GM10847 (cell line): Measurements from ENCODE around the gene UPB1.

ENCODE experiments used
- POLR2A ChIP-seq: IDR thresholded peaks from 2 replicates; pipeline ENCODE4 v1.6.1; 2011; ENCODE audit not compliant: insufficient read length; ENCODE audit errors: extremely low read depth

Gene UPB1

DNA sequence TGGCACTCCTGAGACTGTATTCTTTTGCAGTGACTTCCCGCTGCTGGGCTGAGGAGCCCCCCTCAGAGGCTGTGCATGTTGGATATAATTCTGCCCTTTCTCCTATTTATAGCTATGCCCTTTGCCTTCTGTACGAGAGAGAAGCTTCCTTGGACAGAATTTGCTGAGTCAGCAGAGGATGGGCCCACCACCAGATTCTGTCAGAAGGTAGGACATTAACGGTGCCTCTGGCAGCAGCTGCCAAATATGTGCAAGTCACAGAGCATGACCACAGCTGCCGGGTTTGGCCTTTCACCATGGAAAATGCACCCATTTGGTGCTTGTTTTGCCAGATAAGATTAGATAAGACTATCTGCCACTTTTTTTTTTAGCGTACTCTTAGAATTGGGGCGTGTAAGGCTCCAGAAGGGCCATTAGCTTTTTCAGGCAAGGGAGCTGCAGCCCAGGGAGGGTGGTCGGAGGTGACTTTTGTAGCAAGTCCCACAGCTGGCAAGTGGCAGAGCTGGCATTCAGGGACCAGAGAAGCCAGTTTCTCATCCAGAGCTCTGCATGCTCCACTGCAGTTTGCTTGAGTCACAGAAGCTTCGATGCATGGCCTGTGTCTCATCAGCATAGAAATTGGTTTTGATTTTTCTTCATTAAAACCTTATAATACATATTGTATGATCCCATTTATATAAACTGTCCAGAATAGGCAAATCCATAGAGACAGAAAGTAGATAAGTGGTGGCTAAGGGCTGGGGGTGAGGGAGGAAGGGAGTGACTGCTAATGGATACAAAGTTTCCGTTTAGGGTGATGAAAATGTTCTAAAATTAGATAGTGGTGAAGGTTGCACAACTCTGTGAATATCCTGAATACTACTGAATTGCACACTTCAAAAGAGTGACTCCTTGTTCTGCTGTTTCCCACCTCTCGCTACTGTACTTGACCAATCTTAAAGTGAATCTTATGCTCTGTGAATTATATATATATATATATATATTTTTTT, 15.8 kb downstream of the UPB1 start:
- no peak for TF ChIP-seq POLR2A

DNA sequence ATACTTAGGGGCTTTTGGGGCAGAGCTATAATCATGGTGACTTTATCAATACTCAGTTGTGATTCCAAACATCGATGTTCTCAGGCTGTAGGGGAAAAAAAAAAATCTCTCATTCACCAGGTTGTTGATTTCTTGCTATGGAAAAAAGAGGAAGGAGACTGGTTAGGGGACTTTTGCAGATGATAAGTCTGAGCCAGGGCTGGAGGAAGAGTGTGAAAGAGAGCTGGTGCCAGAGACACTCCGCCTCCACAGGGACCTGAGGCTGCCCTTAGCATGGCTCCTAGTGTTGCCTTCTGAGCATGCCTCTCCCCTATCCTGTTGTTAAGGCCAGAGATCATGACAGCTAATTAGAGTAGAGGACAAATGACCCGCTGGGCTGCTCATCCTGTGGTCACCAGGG, 16.9 kb downstream of the UPB1 start:
- TF ChIP-seq POLR2A = no peak

DNA sequence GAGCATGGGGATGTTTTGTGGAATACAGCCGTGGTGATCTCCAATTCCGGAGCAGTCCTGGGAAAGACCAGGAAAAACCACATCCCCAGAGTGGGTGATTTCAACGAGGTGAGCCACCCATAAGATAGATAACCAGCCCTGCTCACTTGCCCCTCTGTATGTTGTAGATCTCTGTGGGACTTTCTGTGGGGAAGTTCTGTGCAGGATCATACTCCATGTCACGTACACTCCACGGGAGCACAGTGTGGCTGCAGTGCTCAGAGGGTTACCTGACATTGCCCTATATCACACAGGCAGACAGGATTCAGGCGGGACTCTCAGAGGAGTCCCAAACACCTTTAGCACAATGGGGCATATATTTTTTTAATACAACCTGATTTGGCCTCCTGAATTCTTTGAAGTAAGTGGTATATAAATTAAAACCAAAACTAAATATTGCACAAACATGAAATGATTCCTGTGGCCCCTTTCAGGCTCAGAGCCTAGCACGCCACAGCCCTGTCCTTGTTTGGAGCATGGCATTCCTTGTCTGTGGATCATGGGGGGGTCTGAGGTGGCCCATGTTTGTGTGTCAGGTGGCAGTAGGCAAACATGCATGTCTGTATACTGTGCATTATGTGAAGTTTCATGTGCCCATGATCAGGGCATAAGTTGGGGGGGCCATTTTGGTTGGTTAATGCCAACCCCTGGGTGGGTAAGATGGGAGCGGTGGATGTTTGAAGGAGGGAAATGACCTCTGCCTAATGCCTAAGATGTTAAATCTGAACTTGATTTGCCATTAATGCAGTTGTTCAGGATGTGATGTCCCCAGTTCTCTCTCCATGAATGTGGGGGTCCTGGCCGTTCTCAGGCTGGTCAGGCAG, 18.5 kb downstream of the UPB1 start:
- no peak for TF ChIP-seq POLR2A

DNA sequence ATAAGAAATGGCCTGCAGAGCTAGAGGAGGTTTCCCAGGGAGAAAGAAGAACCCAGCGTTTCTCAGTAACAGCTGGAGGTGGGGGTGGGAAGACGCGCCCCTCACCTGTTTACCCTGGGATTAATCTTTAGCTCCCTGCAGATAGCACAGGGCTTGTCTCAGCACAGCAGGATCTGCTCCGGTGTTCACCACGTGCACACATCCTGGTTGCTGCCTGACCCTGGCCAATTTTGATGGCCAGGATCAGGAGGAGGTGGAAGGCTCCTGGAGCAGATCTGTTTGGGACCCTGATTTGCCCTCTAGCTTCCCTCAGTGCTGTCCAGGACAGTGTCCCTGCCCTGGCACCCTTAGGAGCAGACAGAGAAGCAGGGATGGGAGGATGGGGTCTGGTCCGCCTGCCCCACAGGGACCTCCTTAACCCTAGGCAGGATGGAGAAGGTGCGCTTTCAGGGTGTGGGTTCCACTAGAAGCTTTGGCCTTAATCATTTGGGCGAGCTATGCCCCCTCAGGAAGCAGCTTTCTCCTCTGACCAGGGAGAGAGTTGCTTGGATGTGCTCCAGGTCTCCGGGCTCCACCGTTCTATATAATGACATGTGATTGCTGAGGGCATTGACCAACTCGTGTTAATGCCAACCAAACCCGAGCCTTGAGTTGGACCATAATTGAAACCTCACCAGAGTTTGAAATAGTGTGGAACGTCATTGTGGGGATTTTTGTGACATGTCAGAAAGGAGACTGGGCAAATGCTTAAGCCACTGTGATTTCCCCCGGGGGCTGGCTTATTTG, 19.3 kb downstream of the UPB1 start:
- TF ChIP-seq POLR2A = no peak

DNA sequence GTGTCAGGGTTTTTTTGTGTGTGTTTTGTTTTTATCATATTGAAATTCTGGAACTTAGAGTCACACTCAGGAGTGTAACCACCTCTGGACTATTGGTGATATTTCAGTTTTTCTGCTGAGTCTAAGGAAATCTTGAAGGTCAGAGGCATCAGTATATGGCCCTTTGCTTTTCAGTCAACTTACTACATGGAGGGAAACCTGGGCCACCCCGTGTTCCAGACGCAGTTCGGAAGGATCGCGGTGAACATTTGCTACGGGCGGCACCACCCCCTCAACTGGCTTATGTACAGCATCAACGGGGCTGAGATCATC, 19.9 kb downstream of the UPB1 start:
- no peak for TF ChIP-seq POLR2A

DNA sequence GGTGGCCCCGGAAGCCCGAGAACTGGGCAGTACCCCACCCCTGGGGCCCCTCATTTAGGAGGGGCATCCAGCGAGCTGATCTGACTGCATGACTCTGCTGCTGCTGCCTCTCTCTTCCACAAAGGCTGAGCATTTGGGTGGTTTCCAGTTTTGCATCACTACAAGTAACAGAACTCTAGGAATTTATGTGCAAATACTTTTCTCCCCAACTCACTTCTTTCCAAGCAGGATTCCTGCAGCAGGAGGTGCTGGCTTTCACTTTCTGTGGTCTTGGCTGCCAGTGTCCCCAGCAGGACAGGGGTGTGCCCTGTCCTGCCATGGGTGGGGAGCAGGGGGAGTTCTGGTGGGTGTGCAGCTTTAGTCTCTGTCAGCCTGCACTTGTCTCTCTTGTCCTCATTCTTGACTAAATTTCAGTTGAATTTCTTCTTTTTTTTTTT, 21.2 kb downstream of the UPB1 start:
- TF ChIP-seq POLR2A = no peak

DNA sequence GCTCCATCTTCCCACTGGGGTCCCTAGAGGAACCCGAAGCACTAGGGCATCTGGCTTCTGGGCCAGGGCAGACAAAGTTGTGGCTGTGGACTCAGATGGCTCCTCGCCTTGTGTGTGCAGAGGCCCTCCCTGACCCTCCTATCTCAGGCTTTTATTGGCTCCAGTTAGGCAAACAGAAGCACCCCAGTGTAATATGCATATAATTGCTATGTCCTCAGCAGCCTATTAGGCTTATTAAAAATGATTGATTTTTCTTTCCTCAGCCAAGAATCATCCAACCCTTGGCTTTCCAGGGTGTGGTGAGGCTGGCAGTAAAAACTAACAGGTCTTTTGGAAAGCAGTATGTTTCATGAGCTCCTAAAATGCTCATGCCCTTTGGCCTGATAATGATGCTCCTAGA, 22.3 kb downstream of the UPB1 start:
- no peak for TF ChIP-seq POLR2A

DNA sequence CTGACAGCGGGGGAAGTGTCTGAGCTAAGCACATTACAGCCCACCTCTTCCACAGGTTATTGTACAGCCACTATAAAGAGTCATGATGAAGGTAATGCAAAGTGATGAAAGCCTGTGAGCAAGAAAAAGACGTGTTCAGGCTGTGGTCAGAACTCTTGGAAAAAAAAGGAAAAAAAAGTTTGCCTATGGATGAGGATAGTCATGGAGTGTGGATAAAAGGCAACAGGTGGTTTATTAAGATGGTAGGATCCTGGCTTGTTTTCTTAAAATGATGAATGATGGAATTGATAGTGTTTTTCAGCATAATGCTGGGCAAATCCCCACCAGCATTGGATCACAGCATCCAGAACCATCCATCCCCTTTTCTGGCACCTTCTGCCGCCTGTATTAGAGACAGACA, 23.1 kb downstream of the UPB1 start:
- TF ChIP-seq POLR2A = no peak

DNA sequence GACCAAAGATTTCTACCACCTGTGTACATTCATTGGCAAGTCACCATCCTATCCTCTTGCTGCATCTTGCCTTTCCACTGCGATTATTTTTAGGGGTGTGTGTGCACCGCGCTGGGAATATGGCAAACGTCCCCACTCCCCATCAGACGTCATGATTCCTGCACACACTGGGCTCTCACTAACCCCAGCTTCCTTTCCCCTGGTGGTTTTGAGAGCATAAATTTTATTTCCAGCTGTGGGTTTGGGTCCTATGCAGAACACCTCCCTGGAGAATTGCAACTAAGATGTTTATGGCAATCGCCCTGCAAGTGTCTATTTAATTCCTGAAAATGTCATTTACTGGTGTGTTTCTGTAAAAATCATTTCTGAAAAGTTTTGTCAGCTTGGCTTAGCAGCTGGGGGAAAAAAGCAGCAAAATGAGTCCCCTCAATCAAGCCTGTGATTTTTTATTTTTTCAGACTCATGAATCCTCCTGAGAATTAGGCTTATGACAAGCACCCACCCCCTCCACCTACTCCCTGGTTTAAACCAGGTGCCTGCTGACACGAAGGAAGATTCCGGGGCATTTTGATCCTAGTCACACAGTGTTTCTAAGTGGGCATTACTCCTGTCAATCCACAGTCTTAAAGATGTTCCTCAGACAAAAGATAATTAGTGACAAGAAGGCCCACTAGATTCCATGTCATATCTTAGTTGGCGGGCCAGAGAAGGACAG, 23.8 kb downstream of the UPB1 start:
- no peak for TF ChIP-seq POLR2A

DNA sequence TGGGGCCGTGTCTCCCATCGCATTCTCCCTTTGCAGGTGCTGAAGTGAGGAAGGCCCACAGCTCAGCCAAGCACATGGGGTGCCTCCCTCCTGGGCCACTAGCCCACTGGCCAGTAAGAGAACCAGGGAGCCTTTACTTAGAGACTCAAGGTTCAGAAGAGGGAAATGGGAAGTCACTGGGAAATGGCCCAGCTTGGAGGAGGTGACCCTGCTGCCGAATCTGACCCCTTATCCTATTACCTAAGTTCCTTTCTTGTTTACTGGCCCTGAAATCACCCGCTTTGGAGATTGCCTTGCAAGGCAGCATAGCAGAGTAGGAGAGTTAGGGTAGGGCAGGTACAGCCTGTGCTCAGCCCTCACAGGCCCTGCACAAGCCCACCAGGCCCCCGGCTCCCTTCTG, 24.4 kb downstream of the UPB1 start:
- no peak for TF ChIP-seq POLR2A

DNA sequence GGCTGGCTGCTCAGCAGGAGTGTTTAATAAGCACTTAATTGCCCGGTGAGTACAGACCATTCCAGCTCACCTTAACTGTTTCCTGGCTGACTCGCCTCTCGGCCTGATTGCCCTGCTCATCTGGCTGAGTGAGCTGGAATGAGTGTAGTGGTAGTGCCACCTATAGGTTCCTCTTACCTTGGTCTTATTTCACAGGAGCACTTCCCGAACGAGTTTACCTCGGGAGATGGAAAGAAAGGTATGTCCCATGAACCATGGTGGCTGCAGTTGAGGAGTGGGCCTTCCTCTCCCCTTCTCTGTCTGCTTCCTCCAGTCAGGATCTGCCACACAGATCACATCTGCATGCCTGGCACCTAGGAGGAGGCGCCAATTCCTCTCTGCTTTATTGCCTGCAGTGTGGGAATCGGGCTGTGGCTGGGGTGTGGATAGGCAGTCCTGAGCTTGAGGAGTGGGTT, 26.7 kb downstream of the UPB1 start:
- TF ChIP-seq POLR2A = no peak

DNA sequence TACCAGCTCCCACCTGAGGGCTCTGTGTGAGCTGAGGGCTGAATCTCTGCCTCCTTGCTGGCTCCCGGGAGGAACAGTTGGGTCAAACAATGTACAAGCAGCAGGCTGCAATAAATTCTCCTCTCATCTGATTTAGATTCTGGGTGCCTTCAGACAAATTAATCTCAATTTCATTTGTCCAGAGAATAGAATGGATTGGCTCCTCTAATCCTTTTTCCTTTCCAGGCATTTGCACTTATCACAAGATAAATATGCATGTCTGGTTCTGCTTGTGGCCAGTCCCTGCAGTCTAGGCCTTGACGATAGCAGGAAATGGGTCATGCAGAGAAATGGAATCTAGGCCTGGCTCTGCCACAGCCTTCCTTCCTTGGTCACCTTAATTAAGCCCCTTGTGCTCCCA, 28.7 kb downstream of the UPB1 start:
- no peak for TF ChIP-seq POLR2A

DNA sequence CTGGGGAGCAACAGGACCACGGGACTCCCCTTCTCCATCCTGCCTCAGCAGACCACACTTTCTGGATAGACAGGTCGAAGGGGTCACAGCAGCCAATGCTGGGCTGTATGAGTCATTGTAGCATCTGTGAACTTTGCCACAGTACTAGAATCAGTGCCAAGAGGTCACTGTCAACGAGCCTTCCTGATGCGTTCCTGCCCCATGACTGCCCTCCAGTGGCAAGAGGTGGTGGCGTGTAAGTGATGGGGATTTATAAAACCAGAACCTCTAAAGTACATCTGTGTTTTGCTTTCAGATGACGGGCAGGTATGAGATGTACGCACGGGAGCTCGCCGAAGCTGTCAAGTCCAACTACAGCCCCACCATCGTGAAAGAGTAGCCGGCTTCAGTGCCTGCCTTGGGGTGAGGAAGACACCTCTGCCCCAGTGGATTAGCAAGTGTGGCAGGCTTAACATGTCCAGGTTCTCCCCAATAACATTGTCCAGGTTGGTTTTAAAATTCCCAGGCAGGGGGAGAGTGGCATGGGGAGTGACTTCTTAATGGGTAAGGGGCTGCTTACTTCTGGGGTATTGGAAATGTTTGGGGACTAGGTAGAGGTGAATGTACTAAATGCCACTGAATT, 30.4 kb downstream of the UPB1 start:
- TF ChIP-seq POLR2A = no peak

DNA sequence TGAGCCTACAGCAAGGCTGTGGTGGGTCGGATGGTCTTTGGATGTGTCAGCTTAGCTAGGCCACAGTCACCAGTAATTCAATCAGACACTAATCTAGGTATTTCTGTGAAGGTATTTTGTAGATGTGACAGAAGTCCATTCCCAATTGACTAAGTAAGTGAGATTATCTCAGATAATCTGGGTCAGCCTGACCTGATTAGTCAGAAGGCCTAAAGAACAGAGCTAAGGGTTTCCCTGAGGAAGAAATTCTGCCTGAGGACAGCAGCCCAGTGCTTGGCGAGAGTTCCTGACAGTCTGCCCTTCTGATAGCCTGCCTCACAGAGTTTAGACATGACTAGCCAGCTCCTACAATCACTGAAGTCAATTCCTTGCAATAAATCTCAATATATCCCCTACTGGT, 31.1 kb downstream of the UPB1 start:
- TF ChIP-seq POLR2A = no peak
